Immature natural killer cell (primary cell): ENCODE measurements around the gene DUSP5. TPM values are rescaled to one million over a fixed set of nuclear protein-coding genes. Genes with fewer than 3 reads are reported as not detected.
"Not testable (repeated sequence)": the region's sequence is repeated elsewhere in the genome, so short reads cannot be mapped to it uniquely, and the experiment has no call there.

Source experiments
- DNase-seq, 3 donors: peaks; one replicate each; pipeline ENCODE4 v3.0.0; 2022; ENCODE audit warnings: mixed read lengths in 1 of 3
- H3K27ac Mint-ChIP-seq, 6 donors: one replicate each; pipeline ENCODE4 v1.8.0; 2020; ENCODE audit warnings: mixed read lengths in 6 of 6, mild to moderate bottlenecking in 5 of 6, inconsistent platforms in 4 of 6, moderate library complexity in 3 of 6
- H3K27me3 Mint-ChIP-seq, 3 donors: one replicate each; pipeline ENCODE4 v1.8.0; 2020 to 2021; ENCODE audit warnings: low read depth in 3 of 3, mild to moderate bottlenecking in 3 of 3, mixed read lengths in 3 of 3, moderate library complexity in 3 of 3, inconsistent platforms in 1 of 3
- H3K36me3 Mint-ChIP-seq, 3 donors: one replicate each; pipeline ENCODE4 v1.8.0; 2020; ENCODE audit warnings: mixed read lengths in 3 of 3, inconsistent platforms in 2 of 3, mild to moderate bottlenecking in 2 of 3
- H3K4me1 Mint-ChIP-seq, 2 donors: one replicate each; pipeline ENCODE4 v1.8.0; 2020; ENCODE audit warnings: inconsistent platforms in 2 of 2, mild to moderate bottlenecking in 2 of 2, mixed read lengths in 2 of 2, moderate library complexity in 1 of 2
- H3K4me3 Mint-ChIP-seq, 5 donors: one replicate each; pipeline ENCODE4 v1.8.0; 2020; ENCODE audit warnings: mild to moderate bottlenecking in 5 of 5, mixed read lengths in 5 of 5, inconsistent platforms in 3 of 5, moderate library complexity in 3 of 5
- H3K9me3 Mint-ChIP-seq, 6 donors: one replicate each; pipeline ENCODE4 v1.8.0; 2020; ENCODE audit warnings: mild to moderate bottlenecking in 6 of 6, mixed read lengths in 6 of 6, inconsistent platforms in 4 of 6, moderate library complexity in 3 of 6
- polyA plus RNA-seq, 3 donors: library from polyadenylated mRNA; unstranded; fragments of 300-500 nt; fragmentation: Illumina TruSeq; gene quantifications; one replicate each; pipeline ENCODE4 v1.2.3, GENCODE V29; 2021

Gene DUSP5
- polyA plus RNA-seq, 3 donors from 2014 or later, result 2.9 to 4.5 (median 2.9) TPM

DNA sequence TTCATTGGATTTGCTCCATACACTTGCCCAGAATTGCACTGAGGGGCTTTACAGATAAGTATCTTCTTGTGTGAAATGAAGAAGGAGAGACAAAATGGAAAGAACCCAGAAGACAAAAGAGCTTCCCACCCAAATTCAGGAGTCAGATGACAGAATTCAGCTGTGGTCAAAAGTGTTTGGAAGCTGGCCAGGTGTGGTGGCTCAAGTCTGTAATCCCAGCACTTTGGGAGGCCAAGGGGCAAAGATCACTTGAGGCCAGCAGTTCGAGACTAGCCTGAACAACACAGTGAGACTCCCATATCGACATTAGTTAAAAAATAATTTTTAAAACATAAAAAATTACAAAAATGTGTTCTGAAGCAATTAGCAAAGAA lies 27.1 kb downstream of the DUSP5 start:
- Mint-ChIP-seq H3K27me3 (peaks cover 0 to 10% (median 4%) of the 10 kb centered on the region in 3 donors), H3K36me3 (peaks cover 0 to 10% (median 6%) of the 10 kb centered on the region in 3 donors), H3K4me3 (no peak overlapping the region), H3K4me1 (peaks cover 27 to 34% of the 10 kb centered on the region in 2 donors), H3K27ac (peak overlapping the region in 1 of 6 donors; percentile 22), H3K9me3 (no peaks in the 10 kb centered on the region)
- no peak for DNase-seq

DNA sequence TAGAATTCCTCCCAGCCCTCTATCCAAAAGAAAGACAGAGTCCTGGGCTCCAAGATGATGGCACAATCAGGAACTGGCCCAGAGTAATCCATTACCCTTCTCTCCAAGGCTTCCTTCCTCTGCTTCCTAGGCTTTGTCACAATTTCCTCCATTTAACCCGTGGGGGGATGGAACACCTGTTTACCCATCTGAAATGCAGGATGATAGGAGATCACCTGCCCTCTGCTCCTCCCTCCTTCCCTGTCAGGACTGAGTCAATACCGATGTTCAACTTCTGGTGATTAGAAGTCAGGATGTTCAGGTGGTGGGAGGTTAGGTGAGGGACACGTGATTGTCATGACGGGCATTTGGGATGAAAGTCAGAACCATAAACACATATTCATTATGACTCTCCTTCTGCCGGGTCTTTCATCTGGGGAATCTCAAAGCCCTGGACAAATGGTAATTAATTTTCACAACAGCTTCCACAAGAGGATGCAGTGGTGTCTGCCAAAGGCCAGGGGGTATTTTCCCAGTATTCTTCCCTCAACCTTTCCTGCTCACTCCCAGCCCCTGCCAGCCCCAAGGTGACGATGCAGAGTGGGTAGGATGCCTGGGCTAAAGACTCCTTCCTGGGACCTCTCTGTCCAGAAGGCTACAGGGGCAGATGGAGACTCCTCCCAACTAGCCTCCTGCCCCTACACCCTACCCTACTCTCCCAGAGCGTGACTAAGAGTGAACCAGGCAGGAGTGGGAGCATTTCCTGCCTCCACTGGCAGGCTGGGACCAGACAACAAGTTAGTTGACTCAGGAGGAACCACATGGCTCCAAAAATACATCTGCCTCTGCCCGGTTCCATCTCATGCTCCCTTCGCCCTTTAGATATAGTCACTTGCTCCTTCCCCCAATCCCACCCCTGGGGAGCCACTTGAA lies 27.9 kb downstream of the DUSP5 start:
- no peaks in the 10 kb centered on the region for H3K9me3 Mint-ChIP-seq
- peaks cover 0 to 6% (median 3%) of the 10 kb centered on the region in 3 donors for H3K36me3 Mint-ChIP-seq
- no peak for DNase-seq
- no peak overlapping the region for H3K4me3 Mint-ChIP-seq
- peak overlapping the region in 1 of 6 donors; percentile 22 for H3K27ac Mint-ChIP-seq
- peaks cover 0 to 10% (median 4%) of the 10 kb centered on the region in 3 donors for H3K27me3 Mint-ChIP-seq
- H3K4me1 Mint-ChIP-seq, result peaks cover 30 to 38% of the 10 kb centered on the region in 2 donors

GRCh38 chr10:110527731-110528171 lies 30.0 kb downstream of the DUSP5 start:
- Mint-ChIP-seq H3K27me3 (peaks cover 0 to 10% (median 6%) of the 10 kb centered on the region in 3 donors), H3K4me3 (no peak overlapping the region)

DNA sequence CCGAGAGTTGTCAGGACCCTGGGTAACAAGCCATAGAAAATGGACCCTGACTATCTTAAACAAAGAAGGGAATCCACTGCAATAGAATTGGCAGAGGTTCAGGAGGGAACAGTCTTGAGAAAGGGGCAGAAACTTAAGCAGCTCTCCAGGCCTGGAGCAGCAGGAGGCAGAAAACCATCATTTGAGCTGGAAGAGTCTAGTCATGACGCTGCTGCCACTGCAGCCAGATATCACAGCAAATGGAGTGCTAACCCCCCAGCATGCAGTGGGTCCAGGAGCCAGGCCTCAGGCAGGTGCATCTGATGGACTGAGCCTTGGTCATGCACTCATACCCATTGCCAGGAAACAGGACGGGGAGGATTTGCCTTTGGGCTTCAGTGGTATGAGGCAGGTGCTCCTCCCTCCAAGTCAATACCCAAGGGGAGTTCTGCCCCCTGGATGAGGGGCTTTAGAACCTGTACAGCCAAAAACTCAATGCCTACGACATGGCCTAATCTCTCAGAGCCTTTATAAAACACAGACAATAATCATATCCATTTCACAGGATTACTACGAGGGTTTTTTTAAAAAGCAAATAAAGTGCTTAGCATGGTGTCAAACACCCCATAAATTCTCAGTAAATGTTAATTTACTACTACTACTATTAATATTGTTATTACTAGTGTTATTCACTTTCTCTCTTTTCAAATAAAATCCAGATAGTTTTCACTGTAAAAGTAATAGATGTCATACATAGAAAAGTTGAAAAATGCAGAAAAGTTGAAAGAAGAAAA lies 30.7 kb downstream of the DUSP5 start:
- Mint-ChIP-seq H3K4me3 (peak overlapping the region in 3 of 5 donors; percentile 43 to 84 (median 77)), H3K4me1 (peaks cover 23 to 30% of the 10 kb centered on the region in 2 donors)

More at GRCh38 chr10:110527731-110528171, 30.0 kb downstream of the DUSP5 start:
- H3K27ac Mint-ChIP-seq, result no peak overlapping the region
- DNase-seq, result no peak
- H3K36me3 Mint-ChIP-seq, result peaks cover 0 to 4% (median 3%) of the 10 kb centered on the region in 3 donors
- peaks cover 23 to 28% of the 10 kb centered on the region in 2 donors for H3K4me1 Mint-ChIP-seq
- no peaks in the 10 kb centered on the region for H3K9me3 Mint-ChIP-seq

DNA sequence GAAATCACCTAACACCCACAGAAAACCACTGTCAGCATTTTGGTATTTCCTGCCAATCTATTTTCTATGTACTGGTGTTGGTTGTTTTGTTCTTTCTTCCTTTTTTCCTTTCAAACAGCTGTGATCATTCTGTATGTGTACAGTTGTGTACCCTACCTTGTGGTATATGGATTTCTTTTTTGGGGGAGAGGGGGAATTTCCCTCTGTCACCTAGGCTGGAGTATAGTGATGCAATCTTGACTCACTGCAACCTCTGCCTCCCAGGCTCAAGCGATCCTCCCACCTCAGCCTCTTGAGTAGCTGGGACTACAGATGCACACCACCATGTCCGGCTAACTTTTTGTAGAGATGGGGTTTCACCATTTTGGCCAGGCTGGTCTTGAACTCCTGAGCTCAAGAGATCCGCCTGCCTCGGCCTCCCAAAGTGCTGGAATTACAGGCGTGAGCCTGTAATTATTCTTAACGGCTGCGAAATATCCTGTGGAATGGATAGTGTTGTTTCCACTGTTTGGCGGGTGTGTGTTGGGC lies 31.4 kb downstream of the DUSP5 start:
- Mint-ChIP-seq H3K27me3 (peaks cover 2 to 10% (median 6%) of the 10 kb centered on the region in 3 donors), H3K4me1 (peaks cover 23 to 32% of the 10 kb centered on the region in 2 donors), H3K27ac (peak overlapping the region in 3 of 6 donors; percentile 59 to 79 (median 71)), H3K4me3 (peak overlapping the region; percentile 43 to 84 (median 58))
- not testable (repeated sequence) for DNase-seq, H3K36me3 Mint-ChIP-seq, H3K9me3 Mint-ChIP-seq

More for the DNA sequence above, 30.7 kb downstream of the DUSP5 start:
- peaks cover 2 to 10% (median 6%) of the 10 kb centered on the region in 3 donors for H3K27me3 Mint-ChIP-seq
- no peaks in the 10 kb centered on the region for H3K9me3 Mint-ChIP-seq
- no peak for DNase-seq
- H3K36me3 Mint-ChIP-seq, result peaks cover 0 to 4% (median 3%) of the 10 kb centered on the region in 3 donors
- peak overlapping the region in 3 of 6 donors; percentile 59 to 79 (median 71) for H3K27ac Mint-ChIP-seq

- peak overlapping the region; percentile 43 to 84 (median 58) for H3K4me3 Mint-ChIP-seq
- peak overlapping the region in 4 of 6 donors; percentile 18 to 79 (median 39) for H3K27ac Mint-ChIP-seq
- peaks cover 0 to under 1% (median 0%) of the 10 kb centered on the region in 3 donors for H3K36me3 Mint-ChIP-seq
- peaks cover 27 to 37% of the 10 kb centered on the region in 2 donors for H3K4me1 Mint-ChIP-seq
- peak; percentile 58 to 60 (median 59) for DNase-seq
- no peaks in the 10 kb centered on the region for H3K9me3 Mint-ChIP-seq
- H3K27me3 Mint-ChIP-seq, result peaks cover 2 to 8% (median 6%) of the 10 kb centered on the region in 3 donors
Measured at GRCh38 chr10:110529596-110530011, 31.9 kb downstream of the DUSP5 start.

- H3K36me3 Mint-ChIP-seq, result no peaks in the 10 kb centered on the region
- peaks cover 2 to 7% (median 6%) of the 10 kb centered on the region in 3 donors for H3K27me3 Mint-ChIP-seq
- H3K4me3 Mint-ChIP-seq, result peak overlapping the region in 4 of 5 donors; percentile 21 to 84 (median 37)
- H3K4me1 Mint-ChIP-seq, result peaks cover 30 to 42% of the 10 kb centered on the region in 2 donors
- DNase-seq, result no peak
- no peaks in the 10 kb centered on the region for H3K9me3 Mint-ChIP-seq
- peak overlapping the region in 1 of 6 donors; percentile 79 for H3K27ac Mint-ChIP-seq
Measured at GRCh38 chr10:110530131-110530831, 32.6 kb downstream of the DUSP5 start.

GRCh38 chr10:110531687-110532086 lies 34.0 kb downstream of the DUSP5 start:
- Mint-ChIP-seq H3K4me1 (peaks cover 40 to 54% of the 10 kb centered on the region in 2 donors), H3K27me3 (peaks cover 2 to 12% (median 6%) of the 10 kb centered on the region in 3 donors), H3K27ac (peak overlapping the region in 1 of 6 donors; percentile 15), H3K9me3 (no peaks in the 10 kb centered on the region), H3K36me3 (no peaks in the 10 kb centered on the region), H3K4me3 (peak overlapping the region in 1 of 5 donors; percentile 20)
- DNase-seq, result no peak

- not testable (repeated sequence) for H3K36me3 Mint-ChIP-seq, H3K9me3 Mint-ChIP-seq, H3K4me3 Mint-ChIP-seq, DNase-seq
- Mint-ChIP-seq H3K27ac (peak overlapping the region in 1 of 6 donors; percentile 15), H3K4me1 (peaks cover 43 to 62% of the 10 kb centered on the region in 2 donors), H3K27me3 (peaks cover 2 to 12% (median 6%) of the 10 kb centered on the region in 3 donors)
Measured at GRCh38 chr10:110532628-110533027, 34.9 kb downstream of the DUSP5 start.

DNA sequence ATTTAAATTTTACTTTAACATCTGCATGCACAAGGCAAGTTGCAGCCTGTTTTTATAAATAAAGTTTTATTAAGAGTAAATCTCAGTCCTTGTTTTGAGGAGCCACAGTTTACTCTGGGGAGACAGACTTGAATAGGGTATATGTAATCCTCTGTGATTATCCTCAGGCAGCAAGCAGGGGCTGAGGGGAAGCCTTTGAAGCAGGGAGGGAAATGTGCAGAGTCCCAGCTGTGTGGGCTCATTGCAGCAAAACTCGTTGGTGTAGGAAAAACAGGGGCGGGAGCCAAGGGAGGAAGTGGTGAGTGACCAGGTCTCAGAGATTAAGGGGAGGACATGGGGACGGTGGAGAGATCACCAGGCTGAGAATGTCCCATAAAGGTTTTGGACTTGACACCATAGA lies 35.4 kb downstream of the DUSP5 start:
- no peak for DNase-seq
- no peak overlapping the region for H3K27ac Mint-ChIP-seq
- H3K4me1 Mint-ChIP-seq, result peaks cover 39 to 58% of the 10 kb centered on the region in 2 donors
- no peaks in the 10 kb centered on the region for H3K36me3 Mint-ChIP-seq
- no peaks in the 10 kb centered on the region for H3K9me3 Mint-ChIP-seq
- no peak overlapping the region for H3K4me3 Mint-ChIP-seq
- H3K27me3 Mint-ChIP-seq, result peaks cover 2 to 11% (median 6%) of the 10 kb centered on the region in 3 donors

- Mint-ChIP-seq H3K36me3 (no peaks in the 10 kb centered on the region), H3K27me3 (peaks cover 2 to 8% (median 3%) of the 10 kb centered on the region in 3 donors), H3K27ac (peak overlapping the region in 1 of 6 donors; percentile 60), H3K4me3 (peak overlapping the region in 3 of 5 donors; percentile 2 to 21 (median 19)), H3K4me1 (peaks cover 26 to 43% of the 10 kb centered on the region in 2 donors), H3K9me3 (no peaks in the 10 kb centered on the region)
- no peak for DNase-seq
Measured at GRCh38 chr10:110534571-110534970, 36.9 kb downstream of the DUSP5 start.

DNA sequence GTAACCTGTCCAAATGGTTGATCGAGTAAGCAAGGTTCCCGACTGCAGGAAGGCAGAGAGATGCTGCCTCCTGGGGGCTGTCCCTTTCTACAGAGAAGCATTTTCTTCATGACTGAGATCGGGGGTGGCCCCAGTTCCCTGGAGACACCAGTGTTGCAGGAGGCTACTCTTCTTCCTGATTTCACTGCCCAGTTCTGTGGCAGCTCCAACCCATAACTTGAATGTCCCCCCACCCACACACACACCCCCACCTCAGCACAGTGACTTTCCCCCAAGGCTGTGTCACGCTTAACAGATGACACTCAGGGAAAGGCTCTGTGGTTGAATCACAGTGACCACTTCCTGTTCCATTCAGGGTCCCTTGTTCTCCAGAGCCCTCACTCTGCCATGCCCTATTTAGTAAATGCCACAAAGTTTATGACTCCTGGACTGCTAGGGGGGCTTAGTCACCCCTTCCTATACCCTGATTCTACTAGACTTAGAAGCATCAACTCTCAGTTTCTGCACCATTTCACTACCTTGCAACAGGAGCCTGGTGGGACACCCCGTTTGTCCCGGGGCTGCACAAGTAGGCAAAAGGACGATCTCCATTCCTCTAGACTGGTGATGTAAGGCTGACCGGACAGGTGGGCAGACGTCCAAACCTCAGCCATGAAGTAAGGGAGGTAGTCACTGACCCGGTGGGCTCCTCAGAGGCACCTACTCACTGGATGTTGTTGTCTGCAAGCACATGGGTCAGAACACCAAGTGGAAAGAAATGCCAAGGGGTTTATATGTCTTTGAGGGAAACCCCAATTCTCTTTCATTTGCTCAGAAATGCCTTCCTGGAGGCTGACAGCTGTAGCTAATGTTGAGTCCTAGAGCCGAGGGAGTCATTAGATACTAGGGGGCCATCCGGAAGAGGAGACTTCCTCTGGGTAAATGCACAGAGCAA lies 38.5 kb downstream of the DUSP5 start:
- peak; percentile 51 to 60 (median 57) for DNase-seq
- H3K27me3 Mint-ChIP-seq, result peaks cover 0 to 5% (median 2%) of the 10 kb centered on the region in 3 donors
- H3K4me3 Mint-ChIP-seq, result peak overlapping the region; percentile 58 to 71 (median 67)
- peak overlapping the region in 4 of 6 donors; percentile 44 to 60 (median 50) for H3K27ac Mint-ChIP-seq
- H3K36me3 Mint-ChIP-seq, result no peaks in the 10 kb centered on the region
- H3K9me3 Mint-ChIP-seq, result no peaks in the 10 kb centered on the region
- H3K4me1 Mint-ChIP-seq, result peaks cover 20 to 37% of the 10 kb centered on the region in 2 donors
